Fibroblast of mammary gland (primary cell): ENCODE data around the gene TAC1.
"Not testable (repeated sequence)": the region's sequence is repeated elsewhere in the genome, so short reads cannot be mapped to it uniquely, and the experiment has no call there.

Experiments used
- DNase-seq: peaks from one replicate; pipeline ENCODE4 v3.0.0-alpha.2; 2010; ENCODE audit warnings: low read depth
- H3K4me3 ChIP-seq: 2 replicates; pipeline ENCODE4 v1.5.1; 2011; ENCODE audit warnings: low read depth, mild to moderate bottlenecking, low read length, moderate library complexity; ENCODE audit not compliant: control insufficient read depth
- TF ChIP-seq, protein P1 (sequence below): conservative IDR thresholded peaks from 2 replicates; pipeline ENCODE4 v1.5.1; 2011; ENCODE audit warnings: low read depth, low read length, inconsistent platforms; ENCODE audit not compliant: control insufficient read depth, insufficient read depth

The TAC1 gene

DNA sequence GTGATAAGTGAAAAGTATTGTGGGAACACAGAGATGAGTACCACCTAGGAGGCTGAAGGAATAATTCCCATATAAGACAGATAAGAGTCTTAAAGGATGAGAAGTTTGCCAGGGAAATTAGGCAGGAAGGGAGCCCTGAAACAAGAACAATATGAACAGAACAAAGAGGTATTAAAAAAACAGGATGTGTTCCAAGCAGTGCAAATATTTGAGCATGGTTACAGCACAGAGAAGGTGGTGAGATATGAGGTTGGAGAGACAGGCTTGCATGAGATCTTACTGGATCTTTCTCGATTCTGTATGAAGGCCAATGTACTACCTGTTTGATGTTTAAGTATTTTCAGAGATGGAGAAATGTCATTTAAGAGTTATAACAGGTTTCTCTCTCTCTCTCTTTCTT lies 20.3 kb downstream of the TAC1 start:
- TF ChIP-seq, protein P1, sequence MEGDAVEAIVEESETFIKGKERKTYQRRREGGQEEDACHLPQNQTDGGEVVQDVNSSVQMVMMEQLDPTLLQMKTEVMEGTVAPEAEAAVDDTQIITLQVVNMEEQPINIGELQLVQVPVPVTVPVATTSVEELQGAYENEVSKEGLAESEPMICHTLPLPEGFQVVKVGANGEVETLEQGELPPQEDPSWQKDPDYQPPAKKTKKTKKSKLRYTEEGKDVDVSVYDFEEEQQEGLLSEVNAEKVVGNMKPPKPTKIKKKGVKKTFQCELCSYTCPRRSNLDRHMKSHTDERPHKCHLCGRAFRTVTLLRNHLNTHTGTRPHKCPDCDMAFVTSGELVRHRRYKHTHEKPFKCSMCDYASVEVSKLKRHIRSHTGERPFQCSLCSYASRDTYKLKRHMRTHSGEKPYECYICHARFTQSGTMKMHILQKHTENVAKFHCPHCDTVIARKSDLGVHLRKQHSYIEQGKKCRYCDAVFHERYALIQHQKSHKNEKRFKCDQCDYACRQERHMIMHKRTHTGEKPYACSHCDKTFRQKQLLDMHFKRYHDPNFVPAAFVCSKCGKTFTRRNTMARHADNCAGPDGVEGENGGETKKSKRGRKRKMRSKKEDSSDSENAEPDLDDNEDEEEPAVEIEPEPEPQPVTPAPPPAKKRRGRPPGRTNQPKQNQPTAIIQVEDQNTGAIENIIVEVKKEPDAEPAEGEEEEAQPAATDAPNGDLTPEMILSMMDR: no peak
- no peak overlapping the region for H3K4me3 ChIP-seq
- no peak for DNase-seq

DNA sequence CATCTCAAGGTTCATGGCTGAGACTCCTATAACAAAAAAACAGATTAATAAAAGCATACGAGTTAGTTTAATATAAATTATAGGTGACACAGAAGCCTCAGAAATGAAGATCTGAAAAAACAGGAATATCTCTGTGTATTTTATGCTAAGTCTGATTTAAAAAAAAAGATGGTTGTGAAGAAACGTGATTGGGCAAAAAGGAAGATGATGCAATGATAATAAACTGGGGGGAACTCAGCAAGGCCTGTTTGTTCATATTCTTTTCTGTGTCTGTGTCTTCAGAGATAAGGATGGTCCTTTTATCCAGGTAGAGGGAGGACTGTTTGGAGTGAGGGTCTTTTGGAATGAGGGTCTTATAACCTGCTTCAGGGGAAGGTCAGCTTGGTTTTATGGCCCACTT lies 25.9 kb downstream of the TAC1 start:
- TF ChIP-seq, protein P1: no peak
- H3K4me3 ChIP-seq: no peak overlapping the region
- no peak for DNase-seq

DNA sequence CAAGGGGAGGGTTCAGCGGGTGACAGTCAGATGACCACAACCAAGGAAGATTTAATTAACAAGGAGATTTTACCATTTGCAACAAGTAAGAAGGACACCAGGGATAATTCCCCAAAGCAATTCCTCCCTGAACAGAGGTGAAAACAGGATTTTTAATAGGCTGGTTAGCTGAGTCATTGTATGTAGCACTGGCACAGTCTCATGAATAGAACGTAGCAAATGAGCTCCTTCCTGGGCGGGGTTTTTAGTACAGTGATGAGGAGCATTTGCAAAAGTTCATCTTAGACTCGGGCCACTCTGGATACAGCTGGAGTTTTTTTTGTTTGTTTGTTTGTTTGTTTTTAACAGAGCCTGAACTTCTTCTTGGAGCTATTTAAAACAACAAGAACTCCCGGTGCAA lies 39.0 kb downstream of the TAC1 start:
- TF ChIP-seq, protein P1: no peak
- DNase-seq: no peak
- no peak overlapping the region for H3K4me3 ChIP-seq

DNA sequence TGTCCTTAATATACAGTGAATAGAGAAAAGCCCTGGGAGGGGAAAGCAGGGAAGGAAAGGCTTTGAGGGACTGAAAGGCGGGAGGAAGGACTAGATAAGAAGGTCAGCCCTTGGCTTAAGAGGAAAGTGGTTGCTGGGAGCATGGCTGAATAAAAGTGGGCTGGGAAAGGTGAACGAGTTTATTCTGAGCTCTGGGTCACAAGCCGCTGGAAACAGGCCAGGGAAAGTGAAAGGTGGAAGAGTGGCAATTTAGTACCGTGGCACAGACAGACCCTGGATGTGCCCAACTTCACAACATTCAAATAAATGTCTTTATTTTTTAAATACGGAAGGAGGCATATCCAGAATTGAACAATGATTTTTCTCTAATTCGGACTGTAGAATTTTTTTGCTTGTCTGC lies 39.7 kb downstream of the TAC1 start:
- H3K4me3 ChIP-seq: no peak overlapping the region
- DNase-seq: no peak
- TF ChIP-seq, protein P1: no peak

DNA sequence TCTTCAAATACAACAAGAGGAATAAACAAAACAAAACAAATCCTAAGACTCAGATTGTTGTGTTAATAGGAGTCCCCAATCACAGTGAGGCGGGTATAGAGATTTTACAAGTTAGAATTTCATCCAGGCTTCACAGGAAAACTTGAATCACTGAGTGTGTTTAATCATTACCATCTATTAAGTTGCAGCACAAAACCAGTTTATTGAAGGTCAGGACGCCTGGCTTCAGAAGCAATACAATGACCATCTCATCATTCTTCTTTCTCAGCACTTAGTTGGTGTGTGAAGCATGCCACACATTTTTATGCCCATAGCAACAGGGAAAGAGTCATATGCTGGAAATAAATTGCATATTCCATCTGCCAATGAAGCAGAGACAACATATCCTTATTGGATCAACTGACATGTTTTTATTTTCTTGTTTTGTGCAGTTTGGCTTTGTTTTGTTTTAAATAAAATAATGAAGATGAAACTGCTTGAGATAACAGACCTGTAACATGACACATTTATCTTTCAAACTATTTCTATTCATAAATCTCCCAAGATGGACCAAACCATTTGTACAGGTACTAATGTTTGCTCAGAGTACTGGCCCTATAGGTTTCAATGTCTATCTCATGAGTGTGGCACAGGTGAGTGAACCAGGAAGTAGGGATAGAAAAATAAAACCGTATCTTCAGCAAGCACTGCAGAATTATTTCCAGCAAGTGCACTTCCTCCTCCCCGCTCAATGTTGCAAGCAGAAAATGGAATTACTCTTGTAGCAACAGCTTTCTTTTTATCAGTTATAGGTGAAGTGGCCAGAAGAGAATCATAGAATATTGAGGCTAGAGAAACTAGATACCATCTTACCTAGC lies 40.4 kb downstream of the TAC1 start:
- TF ChIP-seq, protein P1: no peak
- DNase-seq: no peak
- no peak overlapping the region for H3K4me3 ChIP-seq

DNA sequence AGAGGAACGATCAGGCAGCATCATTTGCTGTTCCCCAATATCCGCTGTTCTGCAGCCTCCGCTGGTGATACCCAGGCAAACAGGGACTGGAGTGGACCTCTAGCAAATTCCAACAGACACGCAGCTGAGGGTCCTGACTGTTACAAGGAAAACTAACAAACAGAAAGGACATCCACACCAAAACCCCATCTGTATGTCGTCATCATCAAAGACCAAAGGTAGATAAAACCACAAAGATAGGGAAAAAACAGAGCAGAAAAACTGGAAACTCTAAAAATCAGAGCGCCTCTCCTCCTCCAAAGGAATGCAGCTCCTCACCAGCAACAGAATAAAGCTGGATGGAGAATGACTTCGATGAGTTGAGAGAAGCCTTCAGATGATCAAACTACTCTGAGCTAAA lies 54.5 kb downstream of the TAC1 start:
- H3K4me3 ChIP-seq: not testable (repeated sequence)

More for the DNA sequence above, 54.5 kb downstream of the TAC1 start:
- DNase-seq: not testable (repeated sequence)
